Uterus (tissue), 2 donors: ENCODE measurements around the gene NUP42.

ENCODE experiments used
- POLR2A ChIP-seq, 2 donors: fragments of 450-650 bp; IDR thresholded peaks; one replicate each; pipeline ENCODE4 v1.6.1; 2016; ENCODE audit warnings: antibody characterized with exemption in 2 of 2, mild to moderate bottlenecking in 1 of 2, moderate library complexity in 1 of 2
- TF ChIP-seq, protein P1 (sequence below), 4 experiments: fragments of 200-600 bp in 2 of 4; fragments of 450-650 bp in 2 of 4; sonication (generic) in 2 of 4; IDR thresholded peaks; one replicate each; pipeline ENCODE4 v1.5.1; 2016 to 2019; ENCODE audit warnings: antibody characterized with exemption in 4 of 4, mild to moderate bottlenecking in 2 of 4, moderate library complexity in 1 of 4

- TF ChIP-seq, protein P1, sequence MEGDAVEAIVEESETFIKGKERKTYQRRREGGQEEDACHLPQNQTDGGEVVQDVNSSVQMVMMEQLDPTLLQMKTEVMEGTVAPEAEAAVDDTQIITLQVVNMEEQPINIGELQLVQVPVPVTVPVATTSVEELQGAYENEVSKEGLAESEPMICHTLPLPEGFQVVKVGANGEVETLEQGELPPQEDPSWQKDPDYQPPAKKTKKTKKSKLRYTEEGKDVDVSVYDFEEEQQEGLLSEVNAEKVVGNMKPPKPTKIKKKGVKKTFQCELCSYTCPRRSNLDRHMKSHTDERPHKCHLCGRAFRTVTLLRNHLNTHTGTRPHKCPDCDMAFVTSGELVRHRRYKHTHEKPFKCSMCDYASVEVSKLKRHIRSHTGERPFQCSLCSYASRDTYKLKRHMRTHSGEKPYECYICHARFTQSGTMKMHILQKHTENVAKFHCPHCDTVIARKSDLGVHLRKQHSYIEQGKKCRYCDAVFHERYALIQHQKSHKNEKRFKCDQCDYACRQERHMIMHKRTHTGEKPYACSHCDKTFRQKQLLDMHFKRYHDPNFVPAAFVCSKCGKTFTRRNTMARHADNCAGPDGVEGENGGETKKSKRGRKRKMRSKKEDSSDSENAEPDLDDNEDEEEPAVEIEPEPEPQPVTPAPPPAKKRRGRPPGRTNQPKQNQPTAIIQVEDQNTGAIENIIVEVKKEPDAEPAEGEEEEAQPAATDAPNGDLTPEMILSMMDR (IDR thresholded peaks at IDR 0.05) = no peak
- TF ChIP-seq POLR2A (IDR thresholded peaks at IDR 0.05) = no peak
These were observed 26.5 kb downstream of the NUP42 start for GRCh38 chr7:23208316-23208715.
